Measurements from ENCODE around the gene TRPT1. TPM values are rescaled to one million over a fixed set of nuclear protein-coding genes. Genes with fewer than 3 reads are reported as not detected.

Gene TRPT1
- total RNA-seq, 1 experiment from 2014 or later: 66.1 TPM

GRCh38 chr11:64255135-64256128 lies 29.4 kb upstream of the TRPT1 start:
- H3K4me1 ChIP-seq (ENCODE audit: control insufficient read depth, insufficient read depth, low read length): peaks cover 13% of the 10 kb centered on the region
- POLR2A ChIA-PET: interaction anchor here (0.5 kb wide), 1 partner anchor 22 kb away, joined by 8 read pairs; no protein-coding TSS in a partner anchor
- BruUV-seq (replicated peaks): no TSS peak
- H3K36me3 ChIP-seq (ENCODE audit: control insufficient read depth, insufficient read depth, low read length): peaks cover 3% of the 10 kb centered on the region; the same call in 1 of the 2 replicates
- intact Hi-C loops (cut with micrococcal nuclease; ENCODE audit: unreplicated experiment) (no loop called here), in situ Hi-C loops (cut with HindIII; ENCODE audit: low pct_unique_long_range_greater_than_20kb, low sequenced_read_pairs) (no loop called here)
- no peak for TF ChIP-seq REST (IDR thresholded peaks at IDR 0.05; ENCODE audit: insufficient read depth in 1 of 2, low read depth in 2 of 2, low read length in 1 of 2)
- TF ChIP-seq SIN3A (IDR thresholded peaks at IDR 0.05; ENCODE audit: borderline replicate concordance, insufficient read depth, low read depth, low read length): no peak
- TF ChIP-seq POLR2AphosphoS5 (IDR thresholded peaks at IDR 0.05; ENCODE audit: low read depth, low read length): no peak
- no peak for TF ChIP-seq TCF7L2 (IDR thresholded peaks at IDR 0.05; ENCODE audit: low read depth, low read length)
- no peak for TF ChIP-seq CTCF (IDR thresholded peaks at IDR 0.05)
- H3K9me3 ChIP-seq (ENCODE audit: control insufficient read depth, insufficient read depth, low read depth, low read length): no peaks in the 10 kb centered on the region
- no peak for ATAC-seq
- no peak for DNase-seq (ENCODE audit: low read depth, low spot score)
- no peak overlapping the region for H3K27ac ChIP-seq (ENCODE audit: low read length)
- H3K4me3 ChIP-seq (ENCODE audit: low read depth in 2 of 2, low read length in 2 of 2): no peak overlapping the region
- CTCF ChIA-PET: no interaction called here
- no peaks in the 10 kb centered on the region for H3K27me3 ChIP-seq (ENCODE audit: control insufficient read depth, insufficient read depth, low read length)

GRCh38 chr11:64254326-64254725 lies 28.3 kb upstream of the TRPT1 start:
- intact Hi-C loops (cut with micrococcal nuclease; ENCODE audit: unreplicated experiment) (no loop called here), in situ Hi-C loops (cut with HindIII; ENCODE audit: low pct_unique_long_range_greater_than_20kb, low sequenced_read_pairs) (no loop called here)
- ChIA-PET CTCF (interaction anchor here (0.6 kb wide), 1 partner anchor 31 kb away, joined by 6 read pairs; the partner anchor contains the start of gene GPR137), POLR2A (no interaction called here)
- no peaks in the 10 kb centered on the region for H3K27me3 ChIP-seq (ENCODE audit: control insufficient read depth, insufficient read depth, low read length)
- no peak for DNase-seq (ENCODE audit: low read depth, low spot score)
- no peaks in the 10 kb centered on the region for H3K9me3 ChIP-seq (ENCODE audit: control insufficient read depth, insufficient read depth, low read depth, low read length)
- no peak overlapping the region for H3K4me3 ChIP-seq (ENCODE audit: low read depth in 2 of 2, low read length in 2 of 2)
- peaks cover 24% of the 10 kb centered on the region for H3K4me1 ChIP-seq (ENCODE audit: control insufficient read depth, insufficient read depth, low read length)
- H3K36me3 ChIP-seq (ENCODE audit: control insufficient read depth, insufficient read depth, low read length): peaks cover 3% of the 10 kb centered on the region; the same call in 1 of the 2 replicates
- no peak for ATAC-seq
- no TSS peak for BruUV-seq (replicated peaks)
- H3K27ac ChIP-seq (ENCODE audit: low read length): no peak overlapping the region
- TF ChIP-seq POLR2AphosphoS5 (IDR thresholded peaks at IDR 0.05; ENCODE audit: low read depth, low read length) (no peak), SIN3A (IDR thresholded peaks at IDR 0.05; ENCODE audit: borderline replicate concordance, insufficient read depth, low read depth, low read length) (no peak), REST (IDR thresholded peaks at IDR 0.05; ENCODE audit: insufficient read depth in 1 of 2, low read depth in 2 of 2, low read length in 1 of 2) (no peak), TCF7L2 (IDR thresholded peaks at IDR 0.05; ENCODE audit: low read depth, low read length) (no peak), CTCF (IDR thresholded peaks at IDR 0.05) (no peak)

Measured in Panc1 (cell line).